Transverse colon (tissue), 3 donors: Measurements from ENCODE around the gene ZNF786.

Experiments
- EP300 ChIP-seq: sonication (generic); formaldehyde crosslinking; IDR thresholded peaks from one replicate; pipeline ENCODE4 v1.6.1; 2017; ENCODE audit warnings: antibody characterized with exemption, low read depth
- TF ChIP-seq, protein P1 (sequence below), 5 experiments: fragments of 200-600 bp in 3 of 5; fragments of 450-650 bp in 2 of 5; sonication (generic) in 3 of 5; IDR thresholded peaks; 1 replicate in 2 of 5; 2 replicates in 3 of 5; pipeline ENCODE4 v1.5.1; 2016 to 2017; ENCODE audit warnings: antibody characterized with exemption in 5 of 5, inconsistent platforms in 3 of 5, mild to moderate bottlenecking in 2 of 5, moderate library complexity in 1 of 5

DNA sequence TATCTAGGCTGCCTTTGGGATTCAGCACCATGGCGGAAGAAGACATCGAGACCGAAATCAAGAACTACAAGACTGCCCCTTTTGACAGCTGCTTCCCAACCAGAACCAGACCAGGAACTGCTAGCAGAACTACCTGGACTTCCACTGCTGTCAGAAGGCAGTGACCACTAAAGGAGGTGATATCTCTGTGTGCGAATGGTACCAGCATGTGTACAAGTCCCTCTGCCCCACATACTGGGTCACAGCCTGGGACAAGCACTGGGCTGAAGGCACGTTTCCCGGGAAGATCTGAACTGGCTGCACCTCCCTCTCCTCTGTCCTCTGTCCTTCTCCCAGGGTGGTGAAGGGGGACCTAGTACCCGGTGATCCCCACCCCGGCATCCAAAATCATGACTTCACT lies 36.6 kb downstream of the ZNF786 start:
- no peak for TF ChIP-seq EP300
- TF ChIP-seq, protein P1, sequence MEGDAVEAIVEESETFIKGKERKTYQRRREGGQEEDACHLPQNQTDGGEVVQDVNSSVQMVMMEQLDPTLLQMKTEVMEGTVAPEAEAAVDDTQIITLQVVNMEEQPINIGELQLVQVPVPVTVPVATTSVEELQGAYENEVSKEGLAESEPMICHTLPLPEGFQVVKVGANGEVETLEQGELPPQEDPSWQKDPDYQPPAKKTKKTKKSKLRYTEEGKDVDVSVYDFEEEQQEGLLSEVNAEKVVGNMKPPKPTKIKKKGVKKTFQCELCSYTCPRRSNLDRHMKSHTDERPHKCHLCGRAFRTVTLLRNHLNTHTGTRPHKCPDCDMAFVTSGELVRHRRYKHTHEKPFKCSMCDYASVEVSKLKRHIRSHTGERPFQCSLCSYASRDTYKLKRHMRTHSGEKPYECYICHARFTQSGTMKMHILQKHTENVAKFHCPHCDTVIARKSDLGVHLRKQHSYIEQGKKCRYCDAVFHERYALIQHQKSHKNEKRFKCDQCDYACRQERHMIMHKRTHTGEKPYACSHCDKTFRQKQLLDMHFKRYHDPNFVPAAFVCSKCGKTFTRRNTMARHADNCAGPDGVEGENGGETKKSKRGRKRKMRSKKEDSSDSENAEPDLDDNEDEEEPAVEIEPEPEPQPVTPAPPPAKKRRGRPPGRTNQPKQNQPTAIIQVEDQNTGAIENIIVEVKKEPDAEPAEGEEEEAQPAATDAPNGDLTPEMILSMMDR (IDR thresholded peaks at IDR 0.05), result no peak
